ENCODE measurements around the gene JAKMIP2.

DNA sequence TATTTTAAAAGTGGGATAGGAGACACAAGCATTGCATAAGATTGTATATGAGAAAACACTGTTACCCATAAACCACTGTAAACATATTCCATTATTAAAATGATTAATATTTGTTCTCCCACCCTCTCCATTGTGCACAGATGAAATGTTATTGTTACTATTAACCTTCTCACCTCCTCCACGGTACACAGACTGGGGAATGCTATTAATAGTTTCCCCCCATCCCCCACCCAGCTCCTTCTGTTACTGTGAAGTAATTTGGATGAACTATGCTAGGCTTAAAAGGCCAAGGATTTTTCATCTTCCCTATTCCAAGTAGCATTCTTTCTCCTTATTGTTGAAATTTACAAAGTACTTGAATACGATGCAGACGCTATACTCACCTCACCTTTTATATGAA lies 91.4 kb downstream of the JAKMIP2 start:
- TF ChIP-seq, protein P1, sequence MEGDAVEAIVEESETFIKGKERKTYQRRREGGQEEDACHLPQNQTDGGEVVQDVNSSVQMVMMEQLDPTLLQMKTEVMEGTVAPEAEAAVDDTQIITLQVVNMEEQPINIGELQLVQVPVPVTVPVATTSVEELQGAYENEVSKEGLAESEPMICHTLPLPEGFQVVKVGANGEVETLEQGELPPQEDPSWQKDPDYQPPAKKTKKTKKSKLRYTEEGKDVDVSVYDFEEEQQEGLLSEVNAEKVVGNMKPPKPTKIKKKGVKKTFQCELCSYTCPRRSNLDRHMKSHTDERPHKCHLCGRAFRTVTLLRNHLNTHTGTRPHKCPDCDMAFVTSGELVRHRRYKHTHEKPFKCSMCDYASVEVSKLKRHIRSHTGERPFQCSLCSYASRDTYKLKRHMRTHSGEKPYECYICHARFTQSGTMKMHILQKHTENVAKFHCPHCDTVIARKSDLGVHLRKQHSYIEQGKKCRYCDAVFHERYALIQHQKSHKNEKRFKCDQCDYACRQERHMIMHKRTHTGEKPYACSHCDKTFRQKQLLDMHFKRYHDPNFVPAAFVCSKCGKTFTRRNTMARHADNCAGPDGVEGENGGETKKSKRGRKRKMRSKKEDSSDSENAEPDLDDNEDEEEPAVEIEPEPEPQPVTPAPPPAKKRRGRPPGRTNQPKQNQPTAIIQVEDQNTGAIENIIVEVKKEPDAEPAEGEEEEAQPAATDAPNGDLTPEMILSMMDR (IDR thresholded peaks at IDR 0.05) = no peak
- TF ChIP-seq POLR2A (IDR thresholded peaks at IDR 0.05) = no peak
